GM19023 (cell line): ENCODE results near the gene HOXB7.

ENCODE experiments used
- ATAC-seq: cut with Tn5 transposase; IDR thresholded peaks from one replicate; pipeline ENCODE4 v1.9.1; 2021; ENCODE audit warnings: mild to moderate bottlenecking, moderate library complexity; ENCODE audit not compliant: unreplicated experiment

HOXB7 gene

DNA sequence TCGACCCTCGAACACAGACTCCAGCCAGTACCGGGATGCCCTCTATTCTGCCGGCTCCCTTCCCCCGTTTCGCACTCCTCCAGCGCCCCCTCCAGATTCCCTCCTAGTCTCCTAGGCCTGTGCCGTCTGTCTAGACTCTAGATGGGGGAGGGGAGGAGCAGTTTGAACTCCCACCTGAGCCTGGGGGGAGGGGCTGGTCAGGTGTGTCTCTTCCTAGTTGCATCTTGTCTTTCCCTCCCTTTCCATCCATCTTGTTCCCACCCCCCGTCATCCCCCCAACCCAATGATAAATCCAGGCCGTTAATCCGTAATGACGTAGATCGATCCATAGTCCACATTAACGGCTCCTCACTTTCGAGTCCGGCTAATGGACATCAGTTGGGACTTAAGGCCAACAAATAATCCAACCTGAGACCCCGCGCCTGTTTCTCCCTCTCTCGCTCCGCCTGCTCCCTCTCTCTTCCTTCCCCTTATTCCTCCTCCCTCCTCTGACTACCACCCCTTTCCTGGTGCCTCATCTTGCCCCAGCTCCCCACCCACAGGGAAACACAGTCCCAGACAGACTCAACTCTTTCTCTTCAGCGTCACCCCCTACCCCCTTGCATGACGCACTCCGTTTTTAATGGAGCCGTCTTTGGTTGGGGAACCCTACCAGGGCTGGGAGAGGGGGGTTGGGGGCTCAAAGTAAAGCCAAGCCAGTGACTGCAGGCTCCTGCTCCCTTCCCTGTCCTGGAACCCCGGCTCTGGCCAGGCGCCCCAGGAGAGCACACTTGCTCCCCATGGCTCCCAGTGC, 13.9 kb downstream of the HOXB7 start:
- ATAC-seq: no peak

DNA sequence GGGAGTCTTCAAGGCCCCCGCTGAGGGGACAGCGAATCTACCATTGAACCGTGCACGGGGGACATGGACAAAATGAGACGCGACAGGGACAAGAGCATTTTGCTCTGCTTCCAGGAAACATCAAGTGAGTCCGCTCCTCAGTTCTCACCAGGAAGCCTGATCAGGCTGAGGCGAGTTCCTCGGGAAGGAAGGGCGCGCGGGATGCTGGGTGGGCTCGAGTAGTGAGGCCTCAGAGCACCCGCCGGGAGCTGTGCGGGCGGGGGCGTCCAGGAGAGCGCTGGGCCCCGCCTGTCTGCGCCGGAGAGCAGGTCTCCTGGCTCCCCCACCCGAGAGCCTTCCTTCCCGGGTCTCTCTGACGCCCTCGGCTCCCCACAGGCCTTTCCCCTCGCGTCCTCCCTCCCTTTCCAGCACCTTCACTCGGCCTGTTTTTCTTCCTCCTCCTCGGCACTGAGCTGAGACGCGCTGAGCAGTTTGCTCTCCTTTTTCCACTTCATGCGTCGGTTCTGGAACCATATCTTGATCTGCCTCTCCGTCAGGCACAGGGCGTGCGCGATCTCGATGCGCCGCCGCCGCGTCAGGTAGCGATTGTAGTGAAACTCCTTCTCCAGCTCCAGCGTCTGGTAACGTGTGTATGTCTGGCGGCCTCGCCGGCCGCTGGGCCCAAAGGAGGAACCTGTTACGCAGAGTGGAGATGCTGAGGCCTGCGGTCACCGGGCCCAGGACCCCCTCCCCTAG, 14.7 kb downstream of the HOXB7 start:
- ATAC-seq: no peak

DNA sequence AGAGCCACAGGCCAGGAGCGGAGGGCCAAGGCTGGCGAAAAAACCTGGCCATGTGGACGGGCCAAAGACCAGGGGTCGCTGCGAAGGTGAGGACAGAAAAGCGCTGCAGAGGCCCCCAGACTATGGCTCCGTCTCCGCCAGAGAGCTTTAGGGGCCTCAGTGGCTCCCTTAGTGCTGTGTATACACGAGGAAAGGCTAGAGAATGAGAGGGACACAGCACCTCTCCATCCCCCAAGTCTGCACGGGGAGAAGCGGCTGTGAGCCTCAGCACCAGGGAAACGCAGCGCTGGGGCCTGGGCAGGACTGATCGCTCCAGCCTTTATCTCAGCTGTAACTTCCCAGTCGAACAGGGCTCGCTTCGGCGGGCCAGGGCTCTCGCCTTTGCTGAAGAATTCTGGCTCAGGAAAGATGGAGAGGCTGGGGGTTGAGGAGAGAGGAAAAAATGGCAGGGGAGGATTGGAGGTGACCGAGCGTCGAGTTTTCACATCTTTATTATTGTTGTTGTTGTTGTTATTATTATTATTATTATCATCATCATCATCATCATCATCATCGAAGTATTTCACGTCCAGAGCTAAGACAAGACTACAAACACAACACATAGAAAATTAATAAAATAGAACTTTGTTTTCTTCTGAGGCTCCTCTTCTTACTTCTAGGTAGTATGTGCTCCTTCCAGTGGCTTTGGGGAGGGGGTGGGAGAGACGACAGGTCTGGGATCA, 15.4 kb downstream of the HOXB7 start:
- ATAC-seq: no peak

DNA sequence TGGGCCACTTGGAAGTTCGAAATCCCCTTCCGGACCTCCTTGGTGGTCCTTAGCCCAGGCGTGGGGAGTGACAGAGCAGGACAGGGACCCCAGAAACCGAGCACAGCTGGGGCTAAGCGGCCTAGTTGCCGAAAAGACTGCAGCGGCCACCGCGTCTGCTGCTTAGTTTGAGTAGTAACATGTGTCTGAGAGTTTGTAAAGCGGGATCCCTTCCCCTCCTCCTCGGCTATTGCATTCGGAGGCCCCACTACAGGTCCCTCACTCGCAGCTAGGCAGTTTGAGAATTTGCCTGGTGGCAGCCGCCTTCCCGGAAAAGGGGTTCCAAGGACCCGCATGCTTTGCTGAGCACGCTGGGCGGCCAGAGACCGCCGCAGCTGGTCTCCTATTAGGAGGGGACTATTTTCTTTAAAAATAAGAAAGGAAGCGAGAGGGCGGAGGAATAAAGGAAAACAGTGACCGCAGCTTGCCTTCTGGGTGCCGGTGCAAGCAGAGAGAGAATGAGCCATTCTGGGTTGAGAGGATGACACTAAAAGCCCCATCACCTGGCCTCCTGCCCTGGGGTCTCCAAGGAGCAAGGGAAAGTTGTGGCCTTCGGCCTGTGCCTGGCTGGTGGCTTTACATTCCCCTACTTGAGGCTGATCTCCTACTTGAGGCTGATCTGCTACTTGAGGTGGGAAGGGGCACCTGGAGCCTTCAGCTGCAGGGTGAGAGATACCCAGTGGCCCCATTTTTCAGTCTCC, 16.1 kb downstream of the HOXB7 start:
- no peak for ATAC-seq

DNA sequence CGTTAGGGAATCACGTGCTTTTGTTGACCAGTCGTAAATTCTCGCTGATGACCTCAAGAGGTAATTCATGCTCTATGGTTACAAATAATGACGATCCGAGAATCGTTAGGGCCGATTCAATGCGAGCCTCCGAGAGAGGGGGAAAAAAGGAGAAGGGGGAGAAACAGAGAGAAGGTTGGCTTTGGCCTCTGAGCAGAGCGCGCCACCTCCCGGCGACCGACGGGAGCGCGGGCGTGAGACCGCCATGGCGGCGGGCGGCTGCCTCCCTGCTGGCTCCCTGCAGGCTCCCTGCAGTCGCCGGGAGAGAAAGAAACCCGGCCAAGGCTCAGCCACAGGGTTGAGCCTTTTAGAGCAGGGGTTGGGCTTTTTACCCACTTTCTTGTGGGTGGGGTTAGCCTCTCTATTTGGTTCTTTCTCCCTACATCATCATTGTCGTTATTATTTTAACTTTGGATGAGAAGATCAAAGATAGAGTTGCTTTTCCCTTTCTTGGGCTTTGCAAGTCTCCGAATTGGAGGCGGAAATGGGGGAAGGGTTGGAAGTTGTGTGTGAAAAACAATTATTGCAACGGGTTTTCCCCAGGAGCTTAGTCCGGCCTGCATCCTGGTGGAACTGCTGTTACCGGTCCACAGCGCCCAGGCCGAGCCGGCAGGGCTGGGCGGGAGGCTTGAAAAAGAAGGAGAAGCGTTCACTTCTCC, 16.8 kb downstream of the HOXB7 start:
- no peak for ATAC-seq

DNA sequence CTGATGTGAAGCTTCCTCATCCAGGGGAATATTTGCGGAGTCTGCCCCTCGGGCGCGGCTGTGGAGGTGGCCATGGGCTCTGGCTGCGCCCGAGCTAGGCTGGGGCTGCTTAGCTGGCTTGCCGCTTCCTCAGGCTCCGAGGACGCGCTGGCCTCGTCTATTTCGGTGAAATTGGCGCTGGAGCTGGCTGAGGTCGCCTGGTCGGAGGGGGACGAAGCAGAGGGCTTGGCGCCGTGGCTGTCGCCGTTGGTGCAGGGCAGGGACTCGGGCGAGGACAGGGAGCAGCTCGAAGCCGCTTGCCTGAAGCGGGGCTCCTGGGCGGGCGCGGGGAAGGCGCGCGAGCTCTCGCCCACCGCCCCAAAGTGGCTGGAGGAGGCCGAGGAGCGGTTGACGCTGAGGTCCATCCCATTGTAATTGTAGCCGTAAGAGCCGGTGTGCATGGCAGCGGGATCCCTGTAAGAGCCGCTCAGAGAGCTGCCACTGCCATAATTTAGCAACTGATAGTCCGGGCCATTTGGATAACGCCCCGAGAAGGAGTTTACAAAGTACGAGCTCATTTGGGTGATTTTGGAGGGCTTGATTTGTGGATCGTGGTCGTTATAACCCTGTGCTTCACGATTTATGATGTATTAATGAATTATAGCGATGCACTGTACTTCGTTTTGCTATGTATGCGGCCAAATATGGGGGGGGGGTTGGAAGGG, 17.5 kb downstream of the HOXB7 start, which contains the start of gene HOXB5:
Gene HOXB5, minus strand, starts transcription at position 654 of the 704 bp plus-strand sequence. Its CDS starts 97 bp downstream, at position 557.
- ATAC-seq: no peak

DNA sequence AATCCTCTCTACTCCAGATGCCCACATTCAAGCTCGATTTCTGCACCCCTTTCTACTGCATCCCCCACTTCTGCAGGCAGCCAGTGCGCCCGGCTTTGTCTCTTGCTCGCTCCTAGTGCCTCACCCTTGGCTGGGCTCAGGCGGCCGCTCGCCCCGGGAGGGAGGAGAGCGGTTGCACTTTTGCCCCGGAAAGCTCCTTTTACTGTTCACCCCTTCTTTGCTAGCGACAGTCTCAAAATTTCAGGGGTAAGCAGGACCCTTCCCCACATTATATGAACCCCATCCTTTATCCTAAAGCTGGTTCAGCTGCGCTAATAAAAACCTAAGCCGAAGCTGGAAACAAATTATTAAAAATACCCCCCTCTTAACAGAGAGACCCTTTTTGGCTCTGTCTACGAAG, 18.2 kb downstream of the HOXB7 start:
- no peak for ATAC-seq

DNA sequence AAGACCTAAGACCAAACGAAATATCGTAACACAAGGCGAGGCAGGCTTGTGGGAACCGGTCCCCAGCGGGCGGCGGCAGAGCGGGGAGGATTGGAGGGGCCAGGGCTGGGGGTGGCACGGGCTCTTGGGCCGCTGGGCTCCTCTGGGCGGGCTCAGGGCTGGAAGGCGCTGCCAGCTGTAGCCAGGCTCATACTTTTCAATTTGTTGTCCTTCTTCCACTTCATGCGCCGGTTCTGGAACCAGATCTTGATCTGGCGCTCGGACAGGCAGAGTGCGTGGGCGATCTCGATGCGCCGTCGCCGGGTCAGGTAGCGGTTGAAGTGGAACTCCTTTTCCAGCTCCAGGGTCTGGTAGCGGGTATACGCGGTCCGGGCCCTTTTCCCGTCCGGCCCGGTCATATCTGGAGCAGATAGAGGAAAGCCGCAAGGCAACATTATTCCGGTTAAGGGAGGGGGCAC, 18.7 kb downstream of the HOXB7 start:
- no peak for ATAC-seq

DNA sequence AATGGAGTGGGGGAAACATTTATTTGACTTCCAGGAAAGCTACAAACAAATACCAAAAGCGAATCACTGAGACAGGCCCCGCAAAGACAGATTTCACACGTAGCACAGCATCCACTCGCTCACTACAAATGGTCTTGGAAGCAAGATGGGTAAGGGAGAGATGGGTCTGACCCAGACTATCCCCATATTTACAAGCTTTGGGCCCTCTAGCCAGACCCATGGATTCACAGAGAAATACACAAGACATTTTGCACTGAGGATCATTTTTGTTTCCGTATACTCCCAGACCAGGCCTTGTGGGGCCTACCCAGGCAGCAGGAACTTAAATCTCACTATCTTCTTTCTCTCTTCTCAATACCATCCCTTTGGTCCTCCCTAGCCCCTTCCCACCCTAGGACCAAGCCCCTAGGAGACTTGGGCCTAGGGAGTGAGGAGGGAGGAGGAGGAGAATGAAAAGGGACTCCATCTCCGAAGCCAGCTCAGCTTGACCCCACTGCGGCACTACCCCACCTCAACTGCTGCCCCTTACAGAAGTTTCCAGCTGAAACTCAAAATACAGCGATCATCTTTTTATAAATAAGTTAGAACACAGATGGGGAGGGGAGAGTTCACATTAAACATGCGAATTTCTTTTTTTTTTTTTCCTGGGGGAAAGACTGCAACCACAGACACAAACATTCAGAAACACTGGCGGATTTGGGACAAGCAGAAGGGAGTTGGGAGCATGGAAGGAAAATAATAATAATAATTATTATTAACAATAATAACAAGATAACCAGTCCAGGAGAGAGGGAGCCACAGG, 19.4 kb downstream of the HOXB7 start:
- no peak for ATAC-seq

DNA sequence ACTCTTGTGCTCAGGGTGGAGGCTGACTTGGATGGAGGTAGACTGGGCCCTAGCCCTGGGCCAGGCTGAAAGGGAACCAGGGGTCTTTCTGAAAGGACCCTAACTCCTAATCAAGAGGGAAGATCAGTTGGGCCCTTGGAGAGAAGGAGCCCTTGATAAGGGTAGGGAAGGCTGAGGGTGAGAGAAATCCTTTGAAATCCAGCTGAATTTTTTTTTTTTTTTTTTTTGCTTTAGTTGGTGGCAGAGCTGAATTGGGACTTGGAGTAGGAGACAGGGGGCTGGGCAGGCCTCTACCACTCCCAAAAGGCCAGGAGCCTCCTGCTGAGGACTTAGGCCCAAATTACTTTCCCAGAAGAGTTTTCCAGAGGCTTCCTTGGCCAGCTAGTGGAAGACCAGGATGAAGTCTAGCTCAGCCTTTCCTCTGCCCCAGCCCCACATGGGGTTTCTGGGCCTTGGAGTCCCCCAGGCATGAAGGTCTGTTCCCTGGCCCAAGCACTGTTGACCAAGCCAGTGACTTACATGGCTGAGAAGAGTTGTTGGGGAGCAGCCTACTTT, 20.1 kb downstream of the HOXB7 start:
- ATAC-seq: no peak

DNA sequence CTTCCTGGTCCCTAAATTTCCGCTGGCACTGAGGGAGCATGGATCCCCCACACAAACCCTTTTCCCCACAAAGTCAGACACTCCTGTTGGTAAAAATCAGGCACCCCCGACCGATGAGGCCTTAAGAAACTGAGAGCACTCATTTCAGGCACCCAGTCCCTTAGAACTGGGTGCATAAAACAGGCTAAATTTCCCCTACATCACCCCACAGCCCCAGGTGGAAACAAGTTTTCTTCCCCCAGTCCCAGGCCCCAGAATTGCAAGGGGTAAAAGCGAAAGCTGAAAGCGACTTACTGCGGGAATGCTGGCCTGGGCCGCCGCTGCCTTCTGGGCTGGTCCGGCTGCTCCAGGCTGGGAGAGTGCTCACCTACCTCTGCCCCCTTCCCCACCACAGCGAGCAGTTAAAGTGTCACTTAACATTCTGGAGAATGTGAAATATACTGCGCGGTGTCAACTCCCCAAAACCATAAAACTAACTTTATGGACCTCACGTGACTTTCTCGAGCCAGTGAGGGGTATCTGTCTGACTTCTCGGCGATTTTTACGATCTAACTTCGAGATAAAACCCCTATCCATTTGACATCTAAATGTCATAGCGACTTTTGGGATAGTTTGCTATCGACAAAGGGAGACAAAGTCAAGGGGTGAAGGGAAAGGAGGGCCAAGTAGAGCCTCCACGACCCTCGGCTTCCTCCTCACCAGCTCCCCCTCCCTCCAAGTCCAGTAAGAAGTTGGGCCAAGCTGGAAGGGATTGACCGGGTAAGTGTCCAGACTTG, 20.8 kb downstream of the HOXB7 start, which contains the start of gene HOXB3:
Gene HOXB3, minus strand, starts transcription at position 411 of the 776 bp plus-strand sequence. CDS start 37,767 bp downstream, outside the sequence.
- ATAC-seq: no peak

DNA sequence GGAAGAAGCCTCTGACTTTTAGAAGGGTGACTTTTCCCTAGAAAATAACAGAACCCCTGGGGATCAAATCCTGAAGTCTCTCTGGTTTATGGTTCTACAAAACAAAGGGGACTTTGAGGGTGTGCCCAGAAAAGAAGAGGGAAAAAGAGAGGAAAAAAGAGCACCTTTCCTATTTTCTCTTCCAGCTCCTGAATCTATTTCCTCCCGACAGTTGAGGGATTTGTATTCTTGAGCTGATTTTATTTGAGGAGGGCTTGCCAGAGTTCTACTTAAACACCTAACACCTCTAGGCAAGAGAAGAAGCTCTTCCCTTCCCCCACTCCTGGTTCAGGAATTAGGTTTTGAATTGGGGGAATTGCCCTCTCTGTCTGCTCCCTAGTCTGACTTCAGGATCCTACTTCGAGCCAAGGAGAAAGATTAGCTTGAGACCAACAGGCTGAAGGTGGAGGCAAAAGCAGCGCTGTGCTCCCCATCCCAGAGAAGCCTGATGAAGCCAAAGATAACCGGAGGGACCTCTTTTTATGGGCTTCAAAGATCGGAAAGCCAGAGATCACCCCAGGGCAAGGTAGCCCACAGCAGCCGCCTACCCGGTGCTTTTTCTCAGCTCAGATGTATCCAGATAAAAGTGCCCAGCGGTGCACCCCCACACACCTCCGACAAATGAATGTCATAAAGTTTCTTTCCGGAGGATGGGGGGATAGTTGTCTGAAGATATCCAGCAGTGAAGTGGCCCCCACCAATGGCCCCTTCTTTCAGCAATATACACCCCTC, 21.6 kb downstream of the HOXB7 start:
- no peak for ATAC-seq

DNA sequence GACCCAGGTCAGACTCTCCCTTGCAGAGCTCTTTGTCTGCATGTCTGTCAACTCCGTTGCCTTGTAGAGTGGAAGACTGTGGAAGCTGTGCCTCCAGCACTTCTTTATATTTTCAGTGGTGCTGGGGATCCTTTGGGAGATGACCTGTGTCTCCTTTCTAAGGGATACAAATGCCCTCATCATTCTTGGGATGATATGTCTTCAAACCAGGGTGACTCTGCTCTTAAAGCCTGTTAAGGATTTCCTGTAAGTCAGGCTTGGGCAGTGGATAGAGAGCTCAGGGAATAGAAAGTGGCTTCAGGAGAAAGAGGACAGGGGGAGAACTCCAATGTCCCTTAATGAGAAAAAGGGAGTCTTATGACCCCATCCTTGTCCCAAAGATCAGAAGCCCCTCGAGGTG, 22.3 kb downstream of the HOXB7 start:
- ATAC-seq: no peak

DNA sequence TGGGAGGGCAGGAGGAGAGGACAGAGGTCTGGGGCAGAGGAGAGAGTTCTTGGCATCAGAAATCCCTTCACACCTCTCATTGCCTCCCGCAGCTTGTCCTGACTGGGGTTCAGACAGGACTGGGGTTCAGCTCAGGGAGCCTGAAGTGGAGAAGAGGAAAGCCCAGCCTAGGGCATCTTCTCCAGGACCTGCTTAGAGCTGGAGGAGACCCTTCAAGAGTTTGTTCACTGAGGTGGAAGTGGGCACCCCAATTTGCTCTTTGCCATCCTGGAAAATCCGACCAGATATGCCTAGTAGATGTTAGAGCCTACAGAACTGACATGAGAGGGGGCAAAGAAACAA, 22.8 kb downstream of the HOXB7 start:
- no peak for ATAC-seq

DNA sequence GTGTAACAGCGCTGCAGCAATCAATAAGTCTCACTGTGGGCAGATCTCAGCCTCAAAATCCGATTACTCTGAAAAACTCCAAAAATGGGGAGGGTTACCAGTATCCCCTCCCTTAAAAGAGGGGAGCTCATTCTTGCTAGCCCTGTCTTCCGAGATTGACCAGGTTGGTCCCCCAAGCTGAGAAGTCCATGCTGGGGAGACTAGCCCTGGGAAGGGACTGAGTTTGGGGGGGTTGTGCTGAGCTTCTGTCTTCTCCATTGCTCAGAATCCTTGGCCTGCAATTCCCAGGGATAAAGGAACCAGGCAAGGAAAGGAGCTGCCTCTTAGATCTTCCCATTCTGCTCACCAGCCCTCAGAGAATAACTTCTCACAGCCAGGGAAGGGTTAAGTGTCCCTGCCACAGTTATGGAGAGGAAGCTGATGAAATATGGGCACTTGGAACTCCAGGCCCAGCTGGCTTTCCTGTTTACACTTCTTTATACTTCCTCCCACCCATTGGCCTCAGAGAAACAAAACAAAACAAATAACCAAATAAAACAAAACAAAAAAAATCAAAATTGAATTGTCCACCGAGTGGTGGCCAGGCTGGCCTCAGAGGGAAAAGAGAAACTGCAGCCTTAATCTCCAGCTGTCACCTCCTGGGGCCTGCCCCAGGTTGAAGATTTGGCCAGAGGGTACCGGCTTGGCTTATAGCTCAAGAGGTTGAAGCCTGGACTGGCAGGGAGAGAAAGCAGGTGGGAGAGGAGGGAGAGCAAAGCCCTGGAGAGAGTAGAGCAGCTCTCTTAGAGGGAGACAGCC, 23.3 kb downstream of the HOXB7 start:
- no peak for ATAC-seq
